Measurements from ENCODE around the gene STPG2. TPM values are rescaled to one million over a fixed set of nuclear protein-coding genes. Genes with fewer than 3 reads are reported as not detected.

STPG2 gene
- total and polyA plus RNA-seq, 2 donors (not counting 1 experiment from before 2014, with no cell fraction given): 0.13 to 0.49 TPM

DNA sequence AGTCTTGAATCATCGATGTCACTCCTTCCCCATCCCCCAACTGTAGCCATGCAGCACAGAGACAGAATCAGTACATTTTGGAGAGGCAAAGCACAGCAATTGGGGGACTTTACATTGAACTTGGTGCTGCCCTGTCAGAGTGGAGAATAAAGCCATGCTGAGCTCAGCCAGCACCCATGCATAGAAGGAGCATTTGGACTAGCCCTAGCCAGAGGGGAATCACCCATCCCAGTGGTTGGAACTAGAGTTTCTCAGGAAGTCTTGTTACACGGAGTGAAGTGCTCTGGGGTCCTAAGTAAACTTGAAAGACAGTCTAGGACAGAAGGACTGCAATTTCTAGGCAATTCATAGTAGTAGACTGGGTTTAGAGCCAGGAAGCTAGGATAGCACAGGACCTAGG is 49.6 kb downstream of the STPG2 start:
- H3K79me2 ChIP-seq (ENCODE audit: control insufficient read depth, insufficient read depth, low read length): no peaks in the 10 kb centered on the region
- no peak for TF ChIP-seq EZH2 (IDR thresholded peaks at IDR 0.05; ENCODE audit: borderline replicate concordance, insufficient read depth, low read depth, low read length, poor library complexity, severe bottlenecking)
- TF ChIP-seq, protein P1, sequence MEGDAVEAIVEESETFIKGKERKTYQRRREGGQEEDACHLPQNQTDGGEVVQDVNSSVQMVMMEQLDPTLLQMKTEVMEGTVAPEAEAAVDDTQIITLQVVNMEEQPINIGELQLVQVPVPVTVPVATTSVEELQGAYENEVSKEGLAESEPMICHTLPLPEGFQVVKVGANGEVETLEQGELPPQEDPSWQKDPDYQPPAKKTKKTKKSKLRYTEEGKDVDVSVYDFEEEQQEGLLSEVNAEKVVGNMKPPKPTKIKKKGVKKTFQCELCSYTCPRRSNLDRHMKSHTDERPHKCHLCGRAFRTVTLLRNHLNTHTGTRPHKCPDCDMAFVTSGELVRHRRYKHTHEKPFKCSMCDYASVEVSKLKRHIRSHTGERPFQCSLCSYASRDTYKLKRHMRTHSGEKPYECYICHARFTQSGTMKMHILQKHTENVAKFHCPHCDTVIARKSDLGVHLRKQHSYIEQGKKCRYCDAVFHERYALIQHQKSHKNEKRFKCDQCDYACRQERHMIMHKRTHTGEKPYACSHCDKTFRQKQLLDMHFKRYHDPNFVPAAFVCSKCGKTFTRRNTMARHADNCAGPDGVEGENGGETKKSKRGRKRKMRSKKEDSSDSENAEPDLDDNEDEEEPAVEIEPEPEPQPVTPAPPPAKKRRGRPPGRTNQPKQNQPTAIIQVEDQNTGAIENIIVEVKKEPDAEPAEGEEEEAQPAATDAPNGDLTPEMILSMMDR (IDR thresholded peaks at IDR 0.05): no peak
- WGBS (ENCODE audit: insufficient coverage): 92% methylated on average over 2 of the region's 2 CpGs
- CTCF ChIA-PET: no interaction called here
- Mint-ChIP-seq H3K27ac (no peak overlapping the region), H3K4me3 (no peak overlapping the region), H3K9me3 (ENCODE audit: insufficient read depth) (peaks cover 3% of the 10 kb centered on the region), H3K4me1 (peaks cover 10% of the 10 kb centered on the region), H3K27me3 (peaks cover 7% of the 10 kb centered on the region)
- H3K27me3 ChIP-seq (replicated peaks in 1 of 4; ENCODE audit: control extremely low read depth in 1 of 4, control insufficient read depth in 3 of 4, insufficient read depth in 4 of 4, low read length in 3 of 4): peaks cover 0 to 4% (median 0%) of the 10 kb centered on the region in 4 experiments
- H3K9ac ChIP-seq (ENCODE audit: low read length): no peak overlapping the region
- no peaks in the 10 kb centered on the region for H3K36me3 ChIP-seq (replicated peaks in 1 of 2; ENCODE audit: control extremely low read depth in 1 of 2, control insufficient read depth in 1 of 2, extremely low read depth in 1 of 2, insufficient read depth in 2 of 2, low read length in 1 of 2)
- no peak for DNase-seq
- peaks cover 1 to 5% (median 2%) of the 10 kb centered on the region in 3 donors for H3K9me3 ChIP-seq (ENCODE audit: control extremely low read depth in 1 of 3, control insufficient read depth in 2 of 3, insufficient read depth in 1 of 3, low read length in 2 of 3)
- no peak overlapping the region for H3K4me3 ChIP-seq (ENCODE audit: control extremely low read depth in 1 of 5, extremely low read depth in 1 of 5, insufficient read depth in 1 of 5, low read depth in 2 of 5, low read length in 4 of 5)
- H3K4me2 ChIP-seq (replicated peaks; ENCODE audit: low read depth, low read length, poor library complexity, severe bottlenecking): no peak overlapping the region
- no peak for ATAC-seq (ENCODE audit: low read depth)
- POLR2A ChIA-PET: no interaction called here
- no peak overlapping the region for H3K27ac ChIP-seq (ENCODE audit: low read length in 2 of 2)
- no peaks in the 10 kb centered on the region for H4K20me1 ChIP-seq (ENCODE audit: control insufficient read depth, insufficient read depth, low read length, poor library complexity, severe bottlenecking)
- intact Hi-C loops (cut with micrococcal nuclease): no loop called here
- no peak overlapping the region for H2AFZ ChIP-seq (ENCODE audit: insufficient read depth, low read depth, low read length, poor library complexity, severe bottlenecking)
- H3K4me1 ChIP-seq (ENCODE audit: control insufficient read depth in 2 of 2, insufficient read depth in 2 of 2, low read length in 2 of 2): peaks cover 0 to 3% of the 10 kb centered on the region in 2 donors

DNA sequence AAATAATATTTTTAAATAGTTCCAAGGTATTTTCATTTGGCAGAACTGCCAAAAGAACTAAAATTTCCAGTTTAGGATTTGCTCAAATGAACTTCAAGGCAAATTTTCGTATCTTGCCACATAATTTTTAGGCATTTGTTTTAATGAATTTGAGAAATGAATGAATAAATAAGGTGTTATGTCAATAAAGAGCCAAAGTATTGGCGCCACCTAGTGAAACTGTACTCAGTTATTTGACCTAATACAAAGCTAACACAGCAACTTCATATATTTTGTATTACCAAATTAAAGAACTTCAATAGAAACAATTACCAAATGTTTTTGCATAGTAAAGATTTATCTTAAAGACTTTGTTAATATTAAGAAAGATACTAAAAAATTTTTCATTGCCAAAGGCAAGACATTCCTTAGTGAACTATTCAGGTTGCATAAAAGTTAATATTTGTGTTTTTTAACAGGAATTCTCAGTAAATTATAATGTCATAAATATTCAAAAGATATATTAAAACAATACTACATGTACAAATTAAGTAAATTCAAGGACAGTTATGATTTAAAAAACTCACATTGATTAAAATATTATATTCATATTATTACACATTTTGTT is 50.3 kb downstream of the STPG2 start:
- no peaks in the 10 kb centered on the region for H4K20me1 ChIP-seq (ENCODE audit: control insufficient read depth, insufficient read depth, low read length, poor library complexity, severe bottlenecking)
- H3K4me2 ChIP-seq (replicated peaks; ENCODE audit: low read depth, low read length, poor library complexity, severe bottlenecking): no peak overlapping the region
- ATAC-seq (ENCODE audit: low read depth) (no peak), DNase-seq (no peak)
- POLR2A ChIA-PET: no interaction called here
- H3K4me1 Mint-ChIP-seq: peaks cover 3% of the 10 kb centered on the region
- no peaks in the 10 kb centered on the region for H3K79me2 ChIP-seq (ENCODE audit: control insufficient read depth, insufficient read depth, low read length)
- H3K27me3 Mint-ChIP-seq: peaks cover 7% of the 10 kb centered on the region
- H3K9me3 ChIP-seq (ENCODE audit: control extremely low read depth in 1 of 3, control insufficient read depth in 2 of 3, insufficient read depth in 1 of 3, low read length in 2 of 3): peaks cover 1 to 5% (median 2%) of the 10 kb centered on the region in 3 donors
- no peak overlapping the region for H3K9ac ChIP-seq (ENCODE audit: low read length)
- CTCF ChIA-PET: no interaction called here
- H3K36me3 ChIP-seq (replicated peaks in 1 of 2; ENCODE audit: control extremely low read depth in 1 of 2, control insufficient read depth in 1 of 2, extremely low read depth in 1 of 2, insufficient read depth in 2 of 2, low read length in 1 of 2): no peaks in the 10 kb centered on the region
- peaks cover 3% of the 10 kb centered on the region for H3K9me3 Mint-ChIP-seq (ENCODE audit: insufficient read depth)
- TF ChIP-seq, protein P1 (IDR thresholded peaks at IDR 0.05): peak; percentile 47
- no peak for TF ChIP-seq EZH2 (IDR thresholded peaks at IDR 0.05; ENCODE audit: borderline replicate concordance, insufficient read depth, low read depth, low read length, poor library complexity, severe bottlenecking)
- peaks cover 0 to 4% (median 0%) of the 10 kb centered on the region in 4 experiments for H3K27me3 ChIP-seq (replicated peaks in 1 of 4; ENCODE audit: control extremely low read depth in 1 of 4, control insufficient read depth in 3 of 4, insufficient read depth in 4 of 4, low read length in 3 of 4)
- WGBS (ENCODE audit: insufficient coverage): no CpG with 5 or more reads among the region's 2 CpGs
- H3K4me3 ChIP-seq (ENCODE audit: control extremely low read depth in 1 of 5, extremely low read depth in 1 of 5, insufficient read depth in 1 of 5, low read depth in 2 of 5, low read length in 4 of 5): no peak overlapping the region
- intact Hi-C loops (cut with micrococcal nuclease): no loop called here
- H3K27ac Mint-ChIP-seq: no peak overlapping the region
- no peak overlapping the region for H3K4me3 Mint-ChIP-seq
- no peak overlapping the region for H2AFZ ChIP-seq (ENCODE audit: insufficient read depth, low read depth, low read length, poor library complexity, severe bottlenecking)
- H3K4me1 ChIP-seq (ENCODE audit: control insufficient read depth in 2 of 2, insufficient read depth in 2 of 2, low read length in 2 of 2): no peaks in the 10 kb centered on the region
- no peak overlapping the region for H3K27ac ChIP-seq (ENCODE audit: low read length in 2 of 2)

Data from B cell (primary cell).